Mucosa of stomach (tissue), 1 donor: ENCODE data around the gene ZNF490.
"Not testable (repeated sequence)": the region's sequence is repeated elsewhere in the genome, so short reads cannot be mapped to it uniquely, and the experiment has no call there.

ENCODE experiments used
- H3K27me3 ChIP-seq: one replicate; pipeline ENCODE4 v1.7.0; 2013; ENCODE audit warnings: mild to moderate bottlenecking, low read length; ENCODE audit not compliant: control insufficient read depth, insufficient read depth
- H3K36me3 ChIP-seq: one replicate; pipeline ENCODE4 v1.7.0; 2013; ENCODE audit warnings: low read length; ENCODE audit not compliant: control insufficient read depth, insufficient read depth
- H3K4me1 ChIP-seq: one replicate; pipeline ENCODE4 v1.7.0; 2013; ENCODE audit warnings: mild to moderate bottlenecking, low read length; ENCODE audit not compliant: control insufficient read depth, insufficient read depth
- H3K4me3 ChIP-seq: one replicate; pipeline ENCODE4 v1.7.0; 2013; ENCODE audit warnings: low read length
- H3K9ac ChIP-seq: one replicate; pipeline ENCODE4 v1.7.0; 2013; ENCODE audit warnings: mild to moderate bottlenecking, low read length, moderate library complexity
- H3K9me3 ChIP-seq: one replicate; pipeline ENCODE4 v1.7.0; 2013; ENCODE audit warnings: mild to moderate bottlenecking, low read length, moderate library complexity; ENCODE audit not compliant: control insufficient read depth
- donor health status: Pancreatic carcinoma.

Gene ZNF490

GRCh38 chr19:12607631-12608030 lies 3.0 kb downstream of the ZNF490 start:
- Histone ChIP-seq H3K4me1 (peaks cover 4% of the 10 kb centered on the region), H3K36me3 (no peaks in the 10 kb centered on the region), H3K4me3 (no peak overlapping the region)

GRCh38 chr19:12606796-12607195 lies 3.8 kb downstream of the ZNF490 start:
- Histone ChIP-seq H3K9me3 (no peaks in the 10 kb centered on the region), H3K27me3 (no peaks in the 10 kb centered on the region), H3K9ac (no peak overlapping the region), H3K4me1 (peaks cover 4% of the 10 kb centered on the region), H3K36me3 (no peaks in the 10 kb centered on the region), H3K4me3 (no peak overlapping the region)

More at GRCh38 chr19:12607631-12608030, 3.0 kb downstream of the ZNF490 start:
- Histone ChIP-seq H3K27me3 (no peaks in the 10 kb centered on the region), H3K9ac (no peak overlapping the region), H3K9me3 (no peaks in the 10 kb centered on the region)

- no peak overlapping the region for H3K9ac ChIP-seq
- no peaks in the 10 kb centered on the region for H3K4me1 ChIP-seq
- no peaks in the 10 kb centered on the region for H3K27me3 ChIP-seq
- H3K4me3 ChIP-seq: no peak overlapping the region
- H3K36me3 ChIP-seq: no peaks in the 10 kb centered on the region
- H3K9me3 ChIP-seq: no peaks in the 10 kb centered on the region
Observed at GRCh38 chr19:12603714-12604113, 6.9 kb downstream of the ZNF490 start.

GRCh38 chr19:12597594-12597993 lies 13.0 kb downstream of the ZNF490 start:
- no peaks in the 10 kb centered on the region for H3K4me1 ChIP-seq
- no peaks in the 10 kb centered on the region for H3K9me3 ChIP-seq
- H3K4me3 ChIP-seq: no peak overlapping the region
- no peaks in the 10 kb centered on the region for H3K27me3 ChIP-seq
- H3K36me3 ChIP-seq: no peaks in the 10 kb centered on the region
- no peak overlapping the region for H3K9ac ChIP-seq

GRCh38 chr19:12596927-12597548 lies 13.6 kb downstream of the ZNF490 start:
- Histone ChIP-seq H3K36me3 (no peaks in the 10 kb centered on the region), H3K4me3 (no peak overlapping the region), H3K9me3 (no peaks in the 10 kb centered on the region), H3K4me1 (no peaks in the 10 kb centered on the region), H3K27me3 (no peaks in the 10 kb centered on the region), H3K9ac (no peak overlapping the region)

- Histone ChIP-seq H3K9ac (no peak overlapping the region), H3K4me1 (no peaks in the 10 kb centered on the region), H3K27me3 (no peaks in the 10 kb centered on the region), H3K36me3 (no peaks in the 10 kb centered on the region), H3K4me3 (no peak overlapping the region), H3K9me3 (no peaks in the 10 kb centered on the region)
Observed at GRCh38 chr19:12596485-12596884, 14.1 kb downstream of the ZNF490 start.

GRCh38 chr19:12581100-12581499 lies 29.5 kb downstream of the ZNF490 start:
- Histone ChIP-seq H3K4me1 (no peaks in the 10 kb centered on the region), H3K4me3 (no peak overlapping the region), H3K27me3 (no peaks in the 10 kb centered on the region), H3K9me3 (peaks cover 7% of the 10 kb centered on the region), H3K36me3 (peaks cover 8% of the 10 kb centered on the region), H3K9ac (no peak overlapping the region)

- H3K4me3 ChIP-seq: no peak overlapping the region
- no peaks in the 10 kb centered on the region for H3K27me3 ChIP-seq
- peaks cover 7% of the 10 kb centered on the region for H3K9me3 ChIP-seq
- peaks cover 8% of the 10 kb centered on the region for H3K36me3 ChIP-seq
- H3K4me1 ChIP-seq: no peaks in the 10 kb centered on the region
- no peak overlapping the region for H3K9ac ChIP-seq
Observed at GRCh38 chr19:12580180-12580694, 30.4 kb downstream of the ZNF490 start.

GRCh38 chr19:12578641-12579040 lies 32.0 kb downstream of the ZNF490 start:
- Histone ChIP-seq H3K9me3 (peaks cover 7% of the 10 kb centered on the region), H3K27me3 (no peaks in the 10 kb centered on the region), H3K36me3 (peaks cover 8% of the 10 kb centered on the region), H3K4me1 (no peaks in the 10 kb centered on the region), H3K4me3 (no peak overlapping the region), H3K9ac (no peak overlapping the region)

- Histone ChIP-seq H3K9me3 (no peaks in the 10 kb centered on the region), H3K9ac (no peak overlapping the region), H3K36me3 (no peaks in the 10 kb centered on the region), H3K4me3 (no peak overlapping the region), H3K4me1 (no peaks in the 10 kb centered on the region), H3K27me3 (no peaks in the 10 kb centered on the region)
Observed at GRCh38 chr19:12574036-12574435, 36.6 kb downstream of the ZNF490 start.

GRCh38 chr19:12567951-12568350 lies 42.7 kb downstream of the ZNF490 start:
- Histone ChIP-seq H3K4me3 (no peak overlapping the region), H3K9me3 (no peaks in the 10 kb centered on the region), H3K9ac (no peak overlapping the region), H3K4me1 (peaks cover 6% of the 10 kb centered on the region), H3K36me3 (no peaks in the 10 kb centered on the region), H3K27me3 (no peaks in the 10 kb centered on the region)

GRCh38 chr19:12566380-12566779 lies 44.2 kb downstream of the ZNF490 start:
- H3K9ac ChIP-seq, H3K4me1 ChIP-seq, H3K36me3 ChIP-seq: not testable (repeated sequence)

More at GRCh38 chr19:12566380-12566779, 44.2 kb downstream of the ZNF490 start:
- H3K4me3 ChIP-seq, H3K27me3 ChIP-seq, H3K9me3 ChIP-seq: not testable (repeated sequence)
